K562 (cell line): ENCODE measurements around the gene DYNLT5. TPM values are rescaled to one million over a fixed set of nuclear protein-coding genes. Genes with fewer than 3 reads are reported as not detected.
A peak's percentile ranks its signal among the peaks of the same experiment; 100 is the strongest.

ENCODE experiments used
- ATAC-seq: fragments of 200-7000 bp; cut with Tn5 transposase; 3 replicates; pipeline ENCODE4 v1.9.1; 2020; ENCODE audit warnings: moderate library complexity
- BruUV-seq: library from RNA; stranded (reverse); fragments of 400-500 nt; replicated peaks from 2 replicates; lab custom pipeline; 2021; lab: Mats Ljungman, UMichigan
- CTCF ChIA-PET: fragments of 300-600 bp; formaldehyde crosslinking; extraction: SDS; loops from one replicate; lab custom pipeline; 2021; ENCODE audit warnings: low intra/inter-chr PET ratio; lab: Yijun Ruan, JAX
- POLR2A ChIA-PET: fragments of 300-600, 350-650 bp; sonication (Branson Sonifier 250); formaldehyde crosslinking; extraction: SDS; loops from one replicate; lab custom pipeline; 2021; ENCODE audit warnings: antibody characterized with exemption, inconsistent platforms; lab: Yijun Ruan, JAX
- DNase-seq, 4 experiments: peaks; one replicate each; pipeline versions ENCODE4 v3.0.0 to v3.0.0-alpha.2; 2011 to 2018; ENCODE audit warnings: low spot score in 3 of 4, mixed read lengths in 3 of 4; ENCODE audit errors: extremely low read depth in 1 of 4
- FAIRE-seq: peaks from 2 replicates; lab custom pipeline; 2011; peaks lifted over from hg19 to GRCh38; lab: Jason Lieb, UNC
- H2AFZ ChIP-seq: 2 replicates; pipeline ENCODE4 v1.6.0; 2011; ENCODE audit warnings: low read depth, low read length, control low read depth, inconsistent platforms
- H3K27ac ChIP-seq: fragments of 200-600 bp; 3 replicates; pipeline ENCODE4 v1.8.0; 2011; ENCODE audit warnings: low read depth, mild to moderate bottlenecking, control low read depth, inconsistent platforms, low read length, moderate library complexity, mixed read lengths; ENCODE audit errors: extremely low read depth
- H3K27me3 ChIP-seq, 2 experiments: fragments of 300-600 bp in 1 of 2; 2 replicates in 1 of 2; 3 replicates in 1 of 2; pipeline versions ENCODE4 v1.6.0 to v1.8.0; 2011; ENCODE audit warnings: inconsistent platforms in 2 of 2, low read length in 2 of 2, mild to moderate bottlenecking in 1 of 2, mixed read lengths in 1 of 2, moderate library complexity in 1 of 2; ENCODE audit not compliant: control insufficient read depth in 2 of 2, insufficient read depth in 2 of 2
- H3K36me3 ChIP-seq: fragments of 300-600 bp; 3 replicates; pipeline ENCODE4 v1.8.0; 2011; ENCODE audit warnings: mild to moderate bottlenecking, low read length, inconsistent platforms; ENCODE audit not compliant: control insufficient read depth, insufficient read depth
- H3K4me1 ChIP-seq, 2 experiments: fragments of 200-600 bp in 1 of 2; replicated peaks in 1 of 2; 2 replicates in 1 of 2; 3 replicates in 1 of 2; pipeline versions ENCODE4 v1.5.1 to v1.8.0; 2011; ENCODE audit warnings: inconsistent platforms in 2 of 2, low read length in 2 of 2, mild to moderate bottlenecking in 1 of 2, mixed read lengths in 1 of 2, moderate library complexity in 1 of 2; ENCODE audit not compliant: control insufficient read depth in 2 of 2, insufficient read depth in 2 of 2
- H3K4me2 ChIP-seq: 2 replicates; pipeline ENCODE4 v1.6.1; 2011; ENCODE audit warnings: low read length, control low read depth, inconsistent platforms, mixed read lengths; ENCODE audit not compliant: insufficient read depth
- H3K4me3 ChIP-seq: fragments of 200-600 bp; sonication (generic), shearing (Covaris generic); 2 replicates; pipeline ENCODE4 v1.5.1; 2016; ENCODE audit warnings: control low read depth, inconsistent platforms
- H3K79me2 ChIP-seq: fragments of 200-600 bp; 3 replicates; pipeline ENCODE4 v1.8.0; 2011; ENCODE audit warnings: low read length, inconsistent platforms; ENCODE audit not compliant: control insufficient read depth, insufficient read depth
- H3K9ac ChIP-seq, 2 experiments: 2 replicates each; pipeline versions ENCODE4 v1.6.0 to v1.6.1; 2011; ENCODE audit warnings: low read depth in 2 of 2, low read length in 2 of 2, control low read depth in 1 of 2, inconsistent platforms in 1 of 2, mild to moderate bottlenecking in 1 of 2, mixed read lengths in 1 of 2; ENCODE audit not compliant: insufficient read depth in 1 of 2
- H3K9me1 ChIP-seq: one replicate; pipeline ENCODE4 v1.6.0; 2011; ENCODE audit warnings: inconsistent platforms, mild to moderate bottlenecking, low read length, moderate library complexity; ENCODE audit not compliant: control insufficient read depth, insufficient read depth
- H3K9me3 ChIP-seq: replicated peaks from 2 replicates; pipeline ENCODE4 v1.5.1; 2011; ENCODE audit warnings: low read depth, low read length, inconsistent platforms; ENCODE audit not compliant: control insufficient read depth, insufficient read depth
- H4K20me1 ChIP-seq: replicated peaks from 2 replicates; pipeline ENCODE4 v1.6.1; 2011; ENCODE audit warnings: low read length, inconsistent platforms, mixed read lengths; ENCODE audit not compliant: control insufficient read depth, insufficient read depth
- MAFF ChIP-seq: IDR thresholded peaks from 2 replicates; pipeline ENCODE4 v1.6.1; 2012; ENCODE audit warnings: low read length, improper control_type of control experiment
- XRCC5 ChIP-seq: fragments of 200-400 bp; formaldehyde crosslinking; IDR thresholded peaks from 2 replicates; pipeline ENCODE4 v1.6.1; 2017; ENCODE audit warnings: low read depth, mild to moderate bottlenecking, low read length
- ZFPM2 ChIP-seq: fragments of 250-450 bp; sonication (Bioruptor Pico); IDR thresholded peaks from 2 replicates; pipeline ENCODE4 v1.5.1; 2022; ENCODE audit warnings: mild to moderate bottlenecking
- ZNF766 ChIP-seq: fragments of 200-800 bp; sonication (Bioruptor generic); conservative IDR thresholded peaks from 2 replicates; pipeline ENCODE4 v1.6.1; 2016; ENCODE audit warnings: missing genetic modification characterization, missing compliant biosample characterization
- WGBS: fragments of 100-300 bp; shearing (Covaris generic); methylation state at CpG from one replicate; pipeline ENCODE4 v1.1.6; 2016; ENCODE audit warnings: low coverage, mixed read lengths; ENCODE audit not compliant: insufficient coverage; ENCODE audit errors: missing lambda C conversion rate; 5-methylcytosine and 5-hydroxymethylcytosine counted together
- in situ Hi-C: fragments of 300-500 bp; cut with MboI; formaldehyde crosslinking; loops from 4 replicates; pipeline ENCODE4 v1.15.0; 2018; ENCODE audit warnings: inconsistent platforms, mixed read lengths
- intact Hi-C: fragments of 100-400 bp; cut with micrococcal nuclease; formaldehyde crosslinking; loops from 2 replicates; pipeline ENCODE4 v1.14.2; 2022
- polyA plus RNA-seq, 8 experiments: library from polyadenylated mRNA; depleted of rRNA in 4 of 8; stranded (reverse) in 5 of 8; unstranded in 3 of 8; fragments of >200 nt; fragmentation: Nextera tagmentation in 2 of 8; fragmentation: Illumina TruSeq in 1 of 8; extraction: Ambion mirVana in 2 of 8; extraction: Trizol in 1 of 8; gene quantifications; 2 replicates each; pipeline versions ENCODE4 v1.2.1 to v1.2.3, GENCODE V29; 2011 to 2014; ENCODE audit warnings: inconsistent platforms in 1 of 8, missing spikeins in 1 of 8
- total RNA-seq, 7 experiments: library from RNA; depleted of rRNA in 6 of 7; stranded (reverse); fragments of >200 nt in 6 of 7; fragmentation: Illumina TruSeq in 2 of 7; extraction: Trizol in 2 of 7; gene quantifications; 2 replicates each; pipeline versions ENCODE4 v1.2.1 to v1.2.3, GENCODE V29; 2011 to 2021; ENCODE audit warnings: low replicate concordance in 1 of 7
- TF ChIP-seq, protein P1 (sequence below): IDR thresholded peaks from 2 replicates; pipeline ENCODE4 v1.6.1; 2011; ENCODE audit warnings: borderline replicate concordance, low read depth, mild to moderate bottlenecking, moderate library complexity, low read length; ENCODE audit not compliant: insufficient read depth, poor library complexity, severe bottlenecking
- TF ChIP-seq, protein P2 (sequence below), 2 experiments: fragments of 450-650 bp; IDR thresholded peaks; 2 replicates each; pipeline ENCODE4 v1.6.1; 2016; ENCODE audit warnings: mild to moderate bottlenecking in 2 of 2, borderline replicate concordance in 1 of 2, low read depth in 1 of 2, moderate library complexity in 1 of 2
- TF ChIP-seq, protein P3 (sequence below): fragments of 250-450 bp; sonication (Bioruptor Pico); IDR thresholded peaks from 2 replicates; pipeline ENCODE4 v1.5.0; 2022; ENCODE audit warnings: mild to moderate bottlenecking

DYNLT5 gene
- total and polyA plus RNA-seq, 9 of the 15 experiments (the other 6 are each of a cell fraction or from before 2014, with no cell fraction given), result not detected

DNA sequence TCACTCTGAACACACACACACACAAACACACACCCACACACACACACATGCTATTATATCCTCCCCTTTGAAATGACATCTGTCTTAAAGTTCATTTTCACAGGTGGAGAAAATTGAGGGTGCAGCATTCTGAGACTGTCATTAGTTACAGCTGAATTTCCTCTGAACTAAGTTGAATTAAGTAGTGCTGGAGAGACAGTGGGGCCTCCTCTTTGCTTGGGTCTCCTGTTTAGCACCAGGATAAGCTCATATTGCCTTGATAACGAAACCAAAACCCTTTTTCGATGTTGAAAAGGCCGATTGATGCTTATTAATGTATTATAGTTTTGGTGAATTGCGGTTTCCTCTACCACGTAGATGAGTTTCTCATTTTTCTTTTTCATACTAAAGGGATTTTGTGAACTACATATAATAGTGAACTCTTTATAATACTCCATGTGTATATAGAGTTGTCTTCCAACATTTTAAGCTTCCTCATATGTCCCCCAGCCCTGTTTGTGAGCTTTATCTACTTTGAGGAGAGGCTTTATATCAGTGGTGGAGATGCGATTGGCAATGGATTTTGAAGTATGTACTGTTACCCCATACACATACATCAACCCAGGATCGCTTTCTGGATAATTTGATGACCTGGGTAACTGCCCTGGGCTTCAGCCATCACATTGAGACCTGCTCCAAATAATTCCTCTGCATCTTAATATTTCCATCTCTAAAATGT, 17.4 kb downstream of the DYNLT5 start:
- peaks cover 0 to 4% of the 10 kb centered on the region in 2 experiments; a peak in 4 of 5 replicates for H3K4me1 ChIP-seq
- H3K4me2 ChIP-seq, result peak overlapping the region; percentile 43; the same call in 1 of the 2 replicates
- H3K36me3 ChIP-seq, result no peaks in the 10 kb centered on the region
- DNase-seq (no peak), ATAC-seq (peak; percentile 29; the same call in 2 of the 3 replicates), FAIRE-seq (no peak)
- peak overlapping the region; percentile 76 for H2AFZ ChIP-seq
- ChIA-PET POLR2A (interaction anchor here (0.6 to 1.3 kb wide), 2 partner anchors 11 to 16 kb away, joined by 3 read pairs; no protein-coding TSS in a partner anchor), CTCF (no interaction called here)
- H3K27me3 ChIP-seq, result no peaks in the 10 kb centered on the region
- no peak overlapping the region for H3K9ac ChIP-seq
- H4K20me1 ChIP-seq, result no peaks in the 10 kb centered on the region
- no peaks in the 10 kb centered on the region for H3K9me3 ChIP-seq
- 45% methylated on average over 7 of the region's 7 CpGs for WGBS
- in situ Hi-C loops, result no loop called here
- H3K4me3 ChIP-seq, result no peak overlapping the region
- no peak overlapping the region for H3K27ac ChIP-seq
- H3K9me1 ChIP-seq, result no peaks in the 10 kb centered on the region
- BruUV-seq, result no TSS peak
- intact Hi-C loops, result loop anchor here (2.0 to 5.0 kb wide), 5 partner anchors 93 to 733 kb away; partner anchors contain the start of genes DNAI4 and MIER1
- no peaks in the 10 kb centered on the region for H3K79me2 ChIP-seq
- TF ChIP-seq ZNF766 (no peak), XRCC5 (no peak), ZFPM2 (CRISPR knock-in tag) (no peak), MAFF (no peak)
- TF ChIP-seq, protein P1, sequence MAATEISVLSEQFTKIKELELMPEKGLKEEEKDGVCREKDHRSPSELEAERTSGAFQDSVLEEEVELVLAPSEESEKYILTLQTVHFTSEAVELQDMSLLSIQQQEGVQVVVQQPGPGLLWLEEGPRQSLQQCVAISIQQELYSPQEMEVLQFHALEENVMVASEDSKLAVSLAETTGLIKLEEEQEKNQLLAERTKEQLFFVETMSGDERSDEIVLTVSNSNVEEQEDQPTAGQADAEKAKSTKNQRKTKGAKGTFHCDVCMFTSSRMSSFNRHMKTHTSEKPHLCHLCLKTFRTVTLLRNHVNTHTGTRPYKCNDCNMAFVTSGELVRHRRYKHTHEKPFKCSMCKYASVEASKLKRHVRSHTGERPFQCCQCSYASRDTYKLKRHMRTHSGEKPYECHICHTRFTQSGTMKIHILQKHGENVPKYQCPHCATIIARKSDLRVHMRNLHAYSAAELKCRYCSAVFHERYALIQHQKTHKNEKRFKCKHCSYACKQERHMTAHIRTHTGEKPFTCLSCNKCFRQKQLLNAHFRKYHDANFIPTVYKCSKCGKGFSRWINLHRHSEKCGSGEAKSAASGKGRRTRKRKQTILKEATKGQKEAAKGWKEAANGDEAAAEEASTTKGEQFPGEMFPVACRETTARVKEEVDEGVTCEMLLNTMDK, result no peak
- TF ChIP-seq, protein P2, sequence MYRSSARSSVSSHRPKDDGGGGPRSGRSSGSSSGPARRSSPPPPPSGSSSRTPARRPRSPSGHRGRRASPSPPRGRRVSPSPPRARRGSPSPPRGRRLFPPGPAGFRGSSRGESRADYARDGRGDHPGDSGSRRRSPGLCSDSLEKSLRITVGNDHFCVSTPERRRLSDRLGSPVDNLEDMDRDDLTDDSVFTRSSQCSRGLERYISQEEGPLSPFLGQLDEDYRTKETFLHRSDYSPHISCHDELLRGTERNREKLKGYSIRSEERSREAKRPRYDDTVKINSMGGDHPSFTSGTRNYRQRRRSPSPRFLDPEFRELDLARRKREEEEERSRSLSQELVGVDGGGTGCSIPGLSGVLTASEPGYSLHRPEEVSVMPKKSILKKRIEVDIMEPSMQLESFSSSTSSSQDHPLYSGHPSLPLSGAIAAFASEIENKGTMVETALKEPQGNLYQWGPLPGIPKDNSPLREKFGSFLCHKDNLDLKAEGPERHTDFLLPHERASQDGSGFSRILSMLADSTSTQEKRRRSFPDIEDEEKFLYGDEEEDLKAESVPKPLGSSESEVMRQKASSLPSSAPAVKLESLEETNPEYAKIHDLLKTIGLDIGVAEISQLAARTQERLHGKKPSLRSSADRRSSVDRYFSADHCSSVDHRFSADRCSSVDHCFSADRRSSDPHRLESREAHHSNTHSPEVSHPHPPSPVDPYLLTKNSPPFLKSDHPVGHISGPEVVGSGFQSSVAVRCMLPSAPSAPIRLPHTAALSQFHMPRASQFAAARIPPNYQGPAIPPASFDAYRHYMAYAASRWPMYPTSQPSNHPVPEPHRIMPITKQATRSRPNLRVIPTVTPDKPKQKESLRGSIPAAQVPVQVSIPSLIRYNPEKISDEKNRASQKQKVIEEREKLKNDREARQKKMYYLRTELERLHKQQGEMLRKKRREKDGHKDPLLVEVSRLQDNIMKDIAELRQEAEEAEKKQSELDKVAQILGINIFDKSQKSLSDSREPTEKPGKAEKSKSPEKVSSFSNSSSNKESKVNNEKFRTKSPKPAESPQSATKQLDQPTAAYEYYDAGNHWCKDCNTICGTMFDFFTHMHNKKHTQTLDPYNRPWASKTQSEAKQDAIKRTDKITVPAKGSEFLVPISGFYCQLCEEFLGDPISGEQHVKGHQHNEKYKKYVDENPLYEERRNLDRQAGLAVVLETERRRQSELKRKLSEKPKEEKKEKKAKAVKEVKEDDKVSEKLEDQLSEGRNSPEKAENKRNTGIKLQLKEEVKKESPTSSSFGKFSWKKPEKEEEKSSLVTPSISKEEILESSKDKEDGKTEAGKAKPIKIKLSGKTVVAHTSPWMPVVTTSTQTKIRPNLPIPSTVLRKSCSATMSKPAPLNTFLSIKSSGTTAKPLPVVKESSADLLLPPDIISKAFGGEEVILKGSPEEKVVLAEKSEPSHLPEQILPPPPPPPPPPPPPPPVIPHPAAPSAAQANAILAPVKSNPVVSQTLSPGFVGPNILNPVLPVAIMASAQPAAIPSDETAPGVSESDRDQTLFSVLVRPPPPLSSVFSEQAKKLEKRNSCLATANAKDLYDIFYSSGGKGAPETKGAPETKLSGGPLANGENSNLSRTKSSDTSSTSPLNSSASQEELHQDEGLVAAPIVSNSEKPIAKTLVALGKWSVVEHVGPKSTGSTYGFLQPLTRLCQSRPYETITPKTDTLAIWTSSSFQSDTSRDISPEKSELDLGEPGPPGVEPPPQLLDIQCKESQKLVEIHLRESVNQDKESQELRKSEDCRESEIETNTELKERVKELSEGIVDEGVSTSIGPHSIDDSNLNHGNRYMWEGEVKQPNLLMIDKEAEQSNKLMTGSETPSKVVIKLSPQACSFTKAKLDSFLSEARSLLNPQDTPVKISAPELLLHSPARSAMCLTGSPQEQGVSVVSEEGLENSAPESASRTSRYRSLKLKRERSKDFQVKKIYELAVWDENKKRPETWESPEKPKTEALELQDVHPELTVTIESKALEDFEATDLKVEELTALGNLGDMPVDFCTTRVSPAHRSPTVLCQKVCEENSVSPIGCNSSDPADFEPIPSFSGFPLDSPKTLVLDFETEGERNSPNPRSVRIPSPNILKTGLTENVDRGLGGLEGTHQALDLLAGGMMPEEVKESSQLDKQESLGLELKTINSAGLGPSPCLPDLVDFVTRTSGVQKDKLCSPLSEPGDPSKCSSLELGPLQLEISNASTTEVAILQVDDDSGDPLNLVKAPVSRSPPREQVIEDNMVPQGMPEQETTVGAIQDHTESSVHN (IDR thresholded peaks at IDR 0.05; ENCODE audit: borderline replicate concordance in 1 of 2, low read depth in 1 of 2), result no peak
- TF ChIP-seq, protein P3, sequence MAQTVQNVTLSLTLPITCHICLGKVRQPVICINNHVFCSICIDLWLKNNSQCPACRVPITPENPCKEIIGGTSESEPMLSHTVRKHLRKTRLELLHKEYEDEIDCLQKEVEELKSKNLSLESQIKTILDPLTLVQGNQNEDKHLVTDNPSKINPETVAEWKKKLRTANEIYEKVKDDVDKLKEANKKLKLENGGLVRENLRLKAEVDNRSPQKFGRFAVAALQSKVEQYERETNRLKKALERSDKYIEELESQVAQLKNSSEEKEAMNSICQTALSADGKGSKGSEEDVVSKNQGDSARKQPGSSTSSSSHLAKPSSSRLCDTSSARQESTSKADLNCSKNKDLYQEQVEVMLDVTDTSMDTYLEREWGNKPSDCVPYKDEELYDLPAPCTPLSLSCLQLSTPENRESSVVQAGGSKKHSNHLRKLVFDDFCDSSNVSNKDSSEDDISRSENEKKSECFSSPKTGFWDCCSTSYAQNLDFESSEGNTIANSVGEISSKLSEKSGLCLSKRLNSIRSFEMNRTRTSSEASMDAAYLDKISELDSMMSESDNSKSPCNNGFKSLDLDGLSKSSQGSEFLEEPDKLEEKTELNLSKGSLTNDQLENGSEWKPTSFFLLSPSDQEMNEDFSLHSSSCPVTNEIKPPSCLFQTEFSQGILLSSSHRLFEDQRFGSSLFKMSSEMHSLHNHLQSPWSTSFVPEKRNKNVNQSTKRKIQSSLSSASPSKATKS (CRISPR knock-in tag), result no peak
